ENCODE measurements around the gene SRRM2.

The SRRM2 gene

GRCh38 chr16:2706611-2707311 lies 45.7 kb upstream of the SRRM2 start:
- TF ChIP-seq, protein P1, sequence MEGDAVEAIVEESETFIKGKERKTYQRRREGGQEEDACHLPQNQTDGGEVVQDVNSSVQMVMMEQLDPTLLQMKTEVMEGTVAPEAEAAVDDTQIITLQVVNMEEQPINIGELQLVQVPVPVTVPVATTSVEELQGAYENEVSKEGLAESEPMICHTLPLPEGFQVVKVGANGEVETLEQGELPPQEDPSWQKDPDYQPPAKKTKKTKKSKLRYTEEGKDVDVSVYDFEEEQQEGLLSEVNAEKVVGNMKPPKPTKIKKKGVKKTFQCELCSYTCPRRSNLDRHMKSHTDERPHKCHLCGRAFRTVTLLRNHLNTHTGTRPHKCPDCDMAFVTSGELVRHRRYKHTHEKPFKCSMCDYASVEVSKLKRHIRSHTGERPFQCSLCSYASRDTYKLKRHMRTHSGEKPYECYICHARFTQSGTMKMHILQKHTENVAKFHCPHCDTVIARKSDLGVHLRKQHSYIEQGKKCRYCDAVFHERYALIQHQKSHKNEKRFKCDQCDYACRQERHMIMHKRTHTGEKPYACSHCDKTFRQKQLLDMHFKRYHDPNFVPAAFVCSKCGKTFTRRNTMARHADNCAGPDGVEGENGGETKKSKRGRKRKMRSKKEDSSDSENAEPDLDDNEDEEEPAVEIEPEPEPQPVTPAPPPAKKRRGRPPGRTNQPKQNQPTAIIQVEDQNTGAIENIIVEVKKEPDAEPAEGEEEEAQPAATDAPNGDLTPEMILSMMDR (IDR thresholded peaks at IDR 0.05; ENCODE audit: control insufficient read depth, insufficient read depth, low read depth, low read length, missing control alignments), result no peak
- no peak for DNase-seq (ENCODE audit: low read depth)
- H3K4me3 ChIP-seq (ENCODE audit: control insufficient read depth, low read depth, low read length), result no peak overlapping the region

- H3K4me3 ChIP-seq (ENCODE audit: control insufficient read depth, low read depth, low read length), result no peak overlapping the region
- TF ChIP-seq, protein P1 (IDR thresholded peaks at IDR 0.05; ENCODE audit: control insufficient read depth, insufficient read depth, low read depth, low read length, missing control alignments), result no peak
- DNase-seq (ENCODE audit: low read depth), result no peak
These were observed 44.8 kb upstream of the SRRM2 start for GRCh38 chr16:2707368-2708289.

DNA sequence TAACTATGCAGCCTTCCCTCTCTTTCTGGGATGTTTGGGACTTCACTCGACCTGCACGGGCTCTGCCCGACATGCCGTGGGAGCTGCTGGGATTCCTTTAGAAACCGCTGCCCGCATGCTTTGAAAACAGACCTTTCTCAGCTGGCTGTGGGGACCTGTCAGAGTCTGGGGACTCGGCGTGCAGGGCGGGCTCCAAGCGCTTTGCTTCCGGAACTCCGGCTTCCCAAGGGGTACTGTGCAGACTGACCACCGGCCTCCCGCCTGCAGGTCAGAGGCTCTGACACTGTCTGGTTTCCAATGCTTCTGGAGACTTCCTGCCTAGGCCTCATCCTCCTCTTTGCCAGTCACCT lies 44.2 kb upstream of the SRRM2 start:
- DNase-seq (ENCODE audit: low read depth), result no peak
- TF ChIP-seq, protein P1 (IDR thresholded peaks at IDR 0.05; ENCODE audit: control insufficient read depth, insufficient read depth, low read depth, low read length, missing control alignments), result no peak
- H3K4me3 ChIP-seq (ENCODE audit: control insufficient read depth, low read depth, low read length), result no peak overlapping the region

- no peak overlapping the region for H3K4me3 ChIP-seq (ENCODE audit: control insufficient read depth, low read depth, low read length)
- TF ChIP-seq, protein P1 (IDR thresholded peaks at IDR 0.05; ENCODE audit: control insufficient read depth, insufficient read depth, low read depth, low read length, missing control alignments), result no peak
- no peak for DNase-seq (ENCODE audit: low read depth)
These were observed 43.4 kb upstream of the SRRM2 start for GRCh38 chr16:2708955-2709587.

DNA sequence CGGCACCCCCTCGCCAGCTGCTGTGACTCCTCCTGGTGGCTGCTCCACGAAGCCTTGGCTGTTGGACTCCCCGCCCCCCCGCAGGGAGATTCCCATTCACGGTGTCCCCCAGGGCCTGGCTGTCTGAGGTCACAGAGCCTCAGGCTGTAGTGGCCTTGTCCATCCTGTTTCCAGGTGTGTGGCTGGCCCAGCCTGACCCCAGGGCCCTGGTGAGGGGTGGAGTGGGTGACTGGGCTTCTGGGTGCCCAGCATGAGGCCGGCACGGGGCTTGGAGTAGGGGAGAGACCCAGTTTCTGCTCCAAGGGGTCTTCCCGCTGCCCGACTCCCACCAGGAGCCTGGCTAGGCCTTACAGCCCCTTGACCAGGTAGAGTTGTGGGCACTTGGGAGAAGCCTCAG lies 42.9 kb upstream of the SRRM2 start:
- TF ChIP-seq, protein P1 (IDR thresholded peaks at IDR 0.05; ENCODE audit: control insufficient read depth, insufficient read depth, low read depth, low read length, missing control alignments), result no peak
- DNase-seq (ENCODE audit: low read depth), result no peak
- no peak overlapping the region for H3K4me3 ChIP-seq (ENCODE audit: control insufficient read depth, low read depth, low read length)

- TF ChIP-seq, protein P1 (IDR thresholded peaks at IDR 0.05; ENCODE audit: control insufficient read depth, insufficient read depth, low read depth, low read length, missing control alignments), result no peak
- no peak for DNase-seq (ENCODE audit: low read depth)
- no peak overlapping the region for H3K4me3 ChIP-seq (ENCODE audit: control insufficient read depth, low read depth, low read length)
These were observed 42.3 kb upstream of the SRRM2 start for GRCh38 chr16:2710021-2710710.
